Nephron progenitor cell (in vitro differentiated cells): ENCODE data around the gene CCND2.
A peak's percentile ranks its signal among the peaks of the same experiment; 100 is the strongest.
"Not testable (repeated sequence)": the region's sequence is repeated elsewhere in the genome, so short reads cannot be mapped to it uniquely, and the experiment has no call there.

Experiments used
- DNase-seq: peaks from one replicate; pipeline ENCODE4 v3.0.0; 2021
- H3K27ac Mint-ChIP-seq: 2 replicates; pipeline ENCODE4 v1.8.0; 2021; ENCODE audit warnings: mild to moderate bottlenecking, moderate library complexity, mixed read lengths
- H3K27me3 Mint-ChIP-seq: 2 replicates; pipeline ENCODE4 v1.8.0; 2021; ENCODE audit warnings: mild to moderate bottlenecking, low read depth, mixed read lengths; ENCODE audit not compliant: poor library complexity
- H3K36me3 Mint-ChIP-seq: 2 replicates; pipeline ENCODE4 v1.8.0; 2021; ENCODE audit warnings: low read depth, mixed read lengths
- H3K4me1 Mint-ChIP-seq: 2 replicates; pipeline ENCODE4 v1.8.0; 2021; ENCODE audit warnings: mixed read lengths
- H3K4me3 Mint-ChIP-seq: 2 replicates; pipeline ENCODE4 v1.8.0; 2021; ENCODE audit warnings: mild to moderate bottlenecking, moderate library complexity, mixed read lengths
- H3K9me3 Mint-ChIP-seq: 2 replicates; pipeline ENCODE4 v1.8.0; 2021; ENCODE audit warnings: mild to moderate bottlenecking, moderate library complexity, mixed read lengths
- TF ChIP-seq, protein P1 (sequence below): fragments of 200-600 bp; sonication (generic); IDR thresholded peaks from 2 replicates; pipeline ENCODE4 v1.5.0; 2021; ENCODE audit warnings: antibody characterized with exemption

Gene CCND2

DNA sequence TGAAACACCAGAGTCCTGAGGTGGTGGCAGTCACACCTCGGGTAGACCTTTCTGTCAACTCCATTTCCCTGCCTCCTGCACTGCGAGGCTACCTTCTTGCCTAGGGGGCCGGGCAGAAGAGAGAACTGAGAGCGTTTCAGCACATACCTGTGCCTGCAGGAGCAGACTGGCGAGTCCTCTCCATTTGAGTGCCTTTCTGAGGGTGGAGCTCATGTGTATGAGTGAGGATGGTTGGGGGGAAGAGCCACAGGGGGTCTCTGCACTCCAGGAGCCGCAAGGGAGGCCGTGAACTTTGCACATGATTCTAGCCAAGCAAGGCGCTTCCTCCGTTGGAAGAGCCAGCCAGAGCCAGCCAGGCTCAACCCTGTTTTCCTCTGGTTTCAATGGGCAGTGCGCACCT is 31.0 kb upstream of the CCND2 start:
- peaks cover 22% of the 10 kb centered on the region for H3K9me3 Mint-ChIP-seq
- TF ChIP-seq, protein P1, sequence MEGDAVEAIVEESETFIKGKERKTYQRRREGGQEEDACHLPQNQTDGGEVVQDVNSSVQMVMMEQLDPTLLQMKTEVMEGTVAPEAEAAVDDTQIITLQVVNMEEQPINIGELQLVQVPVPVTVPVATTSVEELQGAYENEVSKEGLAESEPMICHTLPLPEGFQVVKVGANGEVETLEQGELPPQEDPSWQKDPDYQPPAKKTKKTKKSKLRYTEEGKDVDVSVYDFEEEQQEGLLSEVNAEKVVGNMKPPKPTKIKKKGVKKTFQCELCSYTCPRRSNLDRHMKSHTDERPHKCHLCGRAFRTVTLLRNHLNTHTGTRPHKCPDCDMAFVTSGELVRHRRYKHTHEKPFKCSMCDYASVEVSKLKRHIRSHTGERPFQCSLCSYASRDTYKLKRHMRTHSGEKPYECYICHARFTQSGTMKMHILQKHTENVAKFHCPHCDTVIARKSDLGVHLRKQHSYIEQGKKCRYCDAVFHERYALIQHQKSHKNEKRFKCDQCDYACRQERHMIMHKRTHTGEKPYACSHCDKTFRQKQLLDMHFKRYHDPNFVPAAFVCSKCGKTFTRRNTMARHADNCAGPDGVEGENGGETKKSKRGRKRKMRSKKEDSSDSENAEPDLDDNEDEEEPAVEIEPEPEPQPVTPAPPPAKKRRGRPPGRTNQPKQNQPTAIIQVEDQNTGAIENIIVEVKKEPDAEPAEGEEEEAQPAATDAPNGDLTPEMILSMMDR, result no peak
- H3K36me3 Mint-ChIP-seq, result peaks cover 19% of the 10 kb centered on the region
- H3K4me3 Mint-ChIP-seq, result no peak overlapping the region
- H3K27ac Mint-ChIP-seq, result no peak overlapping the region
- peaks cover 63% of the 10 kb centered on the region for H3K4me1 Mint-ChIP-seq
- DNase-seq, result no peak
- H3K27me3 Mint-ChIP-seq, result peaks cover 13% of the 10 kb centered on the region

- no peak overlapping the region for H3K27ac Mint-ChIP-seq
- no peak for DNase-seq
- H3K4me1 Mint-ChIP-seq, result peaks cover 68% of the 10 kb centered on the region
- peaks cover 14% of the 10 kb centered on the region for H3K36me3 Mint-ChIP-seq
- TF ChIP-seq, protein P1, result no peak
- peaks cover 17% of the 10 kb centered on the region for H3K9me3 Mint-ChIP-seq
- no peak overlapping the region for H3K4me3 Mint-ChIP-seq
- peaks cover 11% of the 10 kb centered on the region for H3K27me3 Mint-ChIP-seq
Observed at GRCh38 chr12:4243091-4243490, 30.5 kb upstream of the CCND2 start.

DNA sequence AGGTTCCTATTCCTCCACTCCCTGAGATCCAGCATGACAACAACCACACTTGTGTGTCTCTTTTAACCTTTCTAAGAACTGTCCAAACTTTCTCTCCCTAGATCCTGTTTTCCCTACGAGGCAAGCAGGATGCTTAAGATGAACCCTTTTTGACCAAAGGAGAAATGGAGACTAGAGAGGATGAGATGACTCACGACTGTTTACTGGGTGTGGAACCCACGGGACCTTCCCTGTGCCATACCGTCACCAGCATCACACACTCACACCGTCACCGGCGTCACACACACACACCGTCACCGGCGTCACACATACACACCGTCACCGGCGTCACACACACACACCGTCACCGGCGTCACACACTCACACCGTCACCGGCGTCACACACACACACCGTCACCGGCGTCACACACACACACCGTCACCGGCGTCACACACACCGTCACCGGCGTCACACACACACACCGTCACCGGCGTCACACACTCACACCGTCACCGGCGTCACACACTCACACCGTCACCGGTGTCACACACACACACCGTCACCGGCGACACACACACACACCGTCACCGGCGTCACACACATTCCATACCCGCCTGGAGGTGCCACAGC is 30.0 kb upstream of the CCND2 start:
- H3K4me3 Mint-ChIP-seq, H3K36me3 Mint-ChIP-seq, H3K27me3 Mint-ChIP-seq, DNase-seq: not testable (repeated sequence)
- H3K9me3 Mint-ChIP-seq, result peaks cover 12% of the 10 kb centered on the region
- H3K27ac Mint-ChIP-seq, result peak overlapping the region; percentile 38
- H3K4me1 Mint-ChIP-seq, result peaks cover 69% of the 10 kb centered on the region

DNA sequence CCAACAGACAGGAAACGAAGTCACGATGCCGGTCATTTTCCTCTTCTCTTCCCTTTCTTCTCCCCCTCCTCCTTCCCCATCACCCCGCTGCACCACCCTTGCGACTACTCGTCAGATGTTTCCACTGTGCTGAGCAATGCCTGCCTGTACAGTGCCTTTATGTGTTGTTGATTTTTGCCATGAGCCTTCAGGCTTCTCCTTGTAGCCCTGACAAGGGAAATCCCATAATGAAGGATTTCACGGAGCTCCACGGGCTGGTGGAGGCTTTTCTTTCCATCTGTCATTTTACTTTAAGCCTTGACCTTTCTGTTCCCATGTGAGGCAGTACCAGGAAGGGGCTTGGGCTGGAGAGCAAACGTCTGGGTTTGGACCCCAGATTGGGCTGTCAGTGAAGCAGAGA is 28.7 kb upstream of the CCND2 start:
- DNase-seq, result no peak
- Mint-ChIP-seq H3K4me3 (no peak overlapping the region), H3K9me3 (no peaks in the 10 kb centered on the region), H3K4me1 (peaks cover 79% of the 10 kb centered on the region), H3K27ac (no peak overlapping the region), H3K36me3 (no peaks in the 10 kb centered on the region), H3K27me3 (peaks cover 9% of the 10 kb centered on the region)
- TF ChIP-seq, protein P1, result no peak

- no peak overlapping the region for H3K4me3 Mint-ChIP-seq
- H3K36me3 Mint-ChIP-seq, result no peaks in the 10 kb centered on the region
- peaks cover 9% of the 10 kb centered on the region for H3K27me3 Mint-ChIP-seq
- DNase-seq, result no peak
- no peaks in the 10 kb centered on the region for H3K9me3 Mint-ChIP-seq
- peaks cover 85% of the 10 kb centered on the region for H3K4me1 Mint-ChIP-seq
- TF ChIP-seq, protein P1, result no peak
- no peak overlapping the region for H3K27ac Mint-ChIP-seq
Observed at GRCh38 chr12:4245446-4245845, 28.1 kb upstream of the CCND2 start.

GRCh38 chr12:4246116-4246515 is 27.4 kb upstream of the CCND2 start:
- DNase-seq, result no peak
- no peaks in the 10 kb centered on the region for H3K36me3 Mint-ChIP-seq
- TF ChIP-seq, protein P1, result no peak
- H3K27ac Mint-ChIP-seq, result peak overlapping the region; percentile 81
- peaks cover 9% of the 10 kb centered on the region for H3K27me3 Mint-ChIP-seq
- H3K4me3 Mint-ChIP-seq, result no peak overlapping the region
- no peaks in the 10 kb centered on the region for H3K9me3 Mint-ChIP-seq
- peaks cover 89% of the 10 kb centered on the region for H3K4me1 Mint-ChIP-seq
